ENCODE data around the gene GPR78.
"Not testable (repeated sequence)": the region's sequence is repeated elsewhere in the genome, so short reads cannot be mapped to it uniquely, and the experiment has no call there.

DNA sequence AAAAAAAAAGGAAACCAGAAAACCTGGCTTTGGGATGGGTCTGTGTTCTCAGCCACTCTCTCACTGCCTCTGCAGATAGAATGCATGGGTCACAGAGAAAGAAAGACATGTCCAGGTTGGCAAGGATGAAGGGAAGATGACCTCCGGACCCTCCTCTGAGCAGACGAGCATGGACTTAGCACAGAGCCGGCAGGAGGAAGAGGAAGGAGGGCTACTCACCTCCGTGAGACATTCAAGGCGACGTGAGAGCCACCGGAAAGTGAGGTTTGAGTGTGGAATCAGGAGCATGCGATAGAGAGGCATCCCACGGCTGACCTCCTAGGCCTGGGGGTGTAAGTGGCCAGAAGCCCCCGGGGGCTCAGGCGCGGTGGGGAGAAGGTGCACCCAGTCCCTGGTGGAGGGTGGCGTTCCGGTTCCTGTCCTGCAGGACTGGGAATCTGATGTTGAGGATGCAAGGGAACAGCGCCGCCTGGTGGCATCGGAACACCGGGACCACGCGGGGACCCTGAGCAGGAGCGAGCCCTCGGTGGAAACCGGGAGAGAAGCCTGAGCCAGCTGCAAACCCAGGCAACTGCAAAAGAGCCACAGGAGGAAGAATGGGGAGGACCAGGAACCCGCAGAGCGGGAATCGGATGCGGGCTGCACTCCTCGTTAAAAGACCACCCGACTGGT lies 44.5 kb downstream of the GPR78 start:
- TF ChIP-seq, protein P1, sequence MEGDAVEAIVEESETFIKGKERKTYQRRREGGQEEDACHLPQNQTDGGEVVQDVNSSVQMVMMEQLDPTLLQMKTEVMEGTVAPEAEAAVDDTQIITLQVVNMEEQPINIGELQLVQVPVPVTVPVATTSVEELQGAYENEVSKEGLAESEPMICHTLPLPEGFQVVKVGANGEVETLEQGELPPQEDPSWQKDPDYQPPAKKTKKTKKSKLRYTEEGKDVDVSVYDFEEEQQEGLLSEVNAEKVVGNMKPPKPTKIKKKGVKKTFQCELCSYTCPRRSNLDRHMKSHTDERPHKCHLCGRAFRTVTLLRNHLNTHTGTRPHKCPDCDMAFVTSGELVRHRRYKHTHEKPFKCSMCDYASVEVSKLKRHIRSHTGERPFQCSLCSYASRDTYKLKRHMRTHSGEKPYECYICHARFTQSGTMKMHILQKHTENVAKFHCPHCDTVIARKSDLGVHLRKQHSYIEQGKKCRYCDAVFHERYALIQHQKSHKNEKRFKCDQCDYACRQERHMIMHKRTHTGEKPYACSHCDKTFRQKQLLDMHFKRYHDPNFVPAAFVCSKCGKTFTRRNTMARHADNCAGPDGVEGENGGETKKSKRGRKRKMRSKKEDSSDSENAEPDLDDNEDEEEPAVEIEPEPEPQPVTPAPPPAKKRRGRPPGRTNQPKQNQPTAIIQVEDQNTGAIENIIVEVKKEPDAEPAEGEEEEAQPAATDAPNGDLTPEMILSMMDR (IDR thresholded peaks at IDR 0.05; ENCODE audit: low read length), result not testable (repeated sequence)
- not testable (repeated sequence) for TF ChIP-seq EZH2 (optimal IDR thresholded peaks at IDR 0.05; ENCODE audit: low read depth, low read length); EZH2phosphoT487 (IDR thresholded peaks at IDR 0.05; ENCODE audit: low read length)

Measured in MM.1S (cell line).